CD1c-positive myeloid dendritic cell (primary cell): ENCODE data around the gene TOMT.
"Not testable (repeated sequence)": the region's sequence is repeated elsewhere in the genome, so short reads cannot be mapped to it uniquely, and the experiment has no call there.

Experiments
- DNase-seq: peaks from one replicate; pipeline ENCODE4 v3.0.0-alpha.2; 2016; ENCODE audit errors: extremely low spot score

TOMT gene

GRCh38 chr11:72127923-72128322 lies 22.2 kb downstream of the TOMT start:
- no peak for DNase-seq

- no peak for DNase-seq
Observed at GRCh38 chr11:72129381-72129780, 23.7 kb downstream of the TOMT start.

- DNase-seq, result peak; percentile 71
Observed at GRCh38 chr11:72132646-72133045, 26.9 kb downstream of the TOMT start.

- DNase-seq, result peak; percentile 58
Observed at GRCh38 chr11:72135473-72135872, 29.7 kb downstream of the TOMT start, which contains the start of gene FOLR3. Gene FOLR3, plus strand, starts transcription at chr11:72135725. Its CDS starts 228 bp downstream, at chr11:72135953.

- DNase-seq, result no peak
Observed at GRCh38 chr11:72135891-72136683, 30.4 kb downstream of the TOMT start.

- DNase-seq, result no peak
Observed at GRCh38 chr11:72136684-72137262, 31.0 kb downstream of the TOMT start.

- DNase-seq, result no peak
Observed at GRCh38 chr11:72138821-72139390, 33.2 kb downstream of the TOMT start.

- DNase-seq, result no peak
Observed at GRCh38 chr11:72139500-72139899, 33.8 kb downstream of the TOMT start.

GRCh38 chr11:72140661-72141060 lies 34.9 kb downstream of the TOMT start:
- no peak for DNase-seq

GRCh38 chr11:72141066-72141465 lies 35.3 kb downstream of the TOMT start:
- DNase-seq, result no peak

- not testable (repeated sequence) for DNase-seq
Observed at GRCh38 chr11:72142086-72142485, 36.4 kb downstream of the TOMT start.

- DNase-seq, result not testable (repeated sequence)
Observed at GRCh38 chr11:72142543-72142942, 36.8 kb downstream of the TOMT start.

GRCh38 chr11:72144807-72145565 lies 39.3 kb downstream of the TOMT start:
- DNase-seq, result no peak

GRCh38 chr11:72146625-72147024 lies 40.9 kb downstream of the TOMT start:
- DNase-seq, result no peak

GRCh38 chr11:72150882-72151281 lies 45.2 kb downstream of the TOMT start:
- DNase-seq, result no peak

- DNase-seq, result not testable (repeated sequence)
Observed at GRCh38 chr11:72153874-72154273, 48.1 kb downstream of the TOMT start.

GRCh38 chr11:72154816-72155215 lies 49.1 kb downstream of the TOMT start:
- DNase-seq, result no peak

GRCh38 chr11:72155751-72156150 lies 50.0 kb downstream of the TOMT start:
- DNase-seq, result no peak

GRCh38 chr11:72157131-72157530 lies 51.4 kb downstream of the TOMT start:
- no peak for DNase-seq
